PC-3 (cell line): ENCODE results near the gene FOXO4. TPM values are rescaled to one million over a fixed set of nuclear protein-coding genes. Genes with fewer than 3 reads are reported as not detected.

Experiments
- ATAC-seq: fragments of 200-7000 bp; cut with Tn5 transposase; 2 replicates; pipeline ENCODE4 v1.9.1; 2020; ENCODE audit warnings: mild to moderate bottlenecking, moderate library complexity
- BruUV-seq: library from RNA; stranded (reverse); fragments of 400-500 nt; replicated peaks from 2 replicates; lab custom pipeline; 2021; lab: Mats Ljungman, UMichigan
- CTCF ChIA-PET: fragments of 300-600 bp; sonication (Branson Sonifier 250); formaldehyde crosslinking; loops from one replicate; lab custom pipeline; 2022; ENCODE audit warnings: antibody characterized with exemption; lab: Charles Lee
- POLR2A ChIA-PET: fragments of 300-600 bp; sonication (Branson Sonifier 250); formaldehyde crosslinking; loops from one replicate; lab custom pipeline; 2022; ENCODE audit warnings: antibody characterized with exemption; ENCODE audit not compliant: unreplicated experiment; lab: Charles Lee
- DNase-seq: peaks from one replicate; pipeline ENCODE4 v3.0.0-alpha.2; 2015
- H2AFZ ChIP-seq: fragments of 300-600 bp; sonication (generic); 2 replicates; pipeline ENCODE4 v1.6.0; 2016; ENCODE audit warnings: antibody characterized with exemption, low read length
- H3F3A ChIP-seq: fragments of 300-600 bp; sonication (generic); one replicate; pipeline ENCODE4 v1.6.0; 2017; ENCODE audit warnings: antibody characterized with exemption, low read length, control low read depth, mild to moderate bottlenecking; ENCODE audit not compliant: unreplicated experiment
- H3K27ac ChIP-seq: fragments of 300-600 bp; sonication (generic); 2 replicates; pipeline ENCODE4 v1.5.1; 2016; ENCODE audit warnings: mild to moderate bottlenecking, low read length
- H3K27me3 ChIP-seq: fragments of 300-600 bp; sonication (generic); 2 replicates; pipeline ENCODE4 v1.6.1; 2016; ENCODE audit warnings: low read length, mixed read lengths
- H3K36me3 ChIP-seq: fragments of 300-600 bp; sonication (generic); 2 replicates; pipeline ENCODE4 v1.6.1; 2016; ENCODE audit warnings: low read depth, mixed run types, low read length, mixed read lengths
- H3K4me1 ChIP-seq: fragments of 300-600 bp; sonication (generic); 2 replicates; pipeline ENCODE4 v1.5.1; 2016; ENCODE audit warnings: low read length; ENCODE audit not compliant: insufficient read depth
- H3K4me2 ChIP-seq: fragments of 300-600 bp; sonication (generic); 2 replicates; pipeline ENCODE4 v1.6.0; 2016; ENCODE audit warnings: low read length
- H3K4me3 ChIP-seq: fragments of 300-600 bp; sonication (generic); 2 replicates; pipeline ENCODE4 v1.5.1; 2016; ENCODE audit warnings: mild to moderate bottlenecking, low read length, mixed read lengths
- H3K79me2 ChIP-seq: fragments of 300-600 bp; sonication (generic); 2 replicates; pipeline ENCODE4 v1.6.1; 2017; ENCODE audit warnings: low read length, mixed read lengths
- H3K9ac ChIP-seq: fragments of 300-600 bp; sonication (generic); 2 replicates; pipeline ENCODE4 v1.6.0; 2016; ENCODE audit warnings: mild to moderate bottlenecking, low read length
- H3K9me2 ChIP-seq: fragments of 300-600 bp; sonication (generic); replicated peaks from 2 replicates; pipeline ENCODE4 v1.6.1; 2016; ENCODE audit warnings: mixed run types, low read length, mixed read lengths
- H3K9me3 ChIP-seq: fragments of 300-600 bp; sonication (generic); 2 replicates; pipeline ENCODE4 v1.6.1; 2016; ENCODE audit warnings: low read length, mixed read lengths
- H4K20me1 ChIP-seq: fragments of 300-600 bp; sonication (generic); 2 replicates; pipeline ENCODE4 v1.6.1; 2016; ENCODE audit warnings: low read length, mixed read lengths
- EZH2 ChIP-seq: fragments of 300-600 bp; sonication (generic); IDR thresholded peaks from one replicate; pipeline ENCODE4 v1.6.1; 2017; ENCODE audit warnings: antibody characterized with exemption, mild to moderate bottlenecking, low read length; ENCODE audit not compliant: unreplicated experiment
- EZH2phosphoT487 ChIP-seq: fragments of 300-600 bp; sonication (generic); IDR thresholded peaks from 2 replicates; pipeline ENCODE4 v1.6.1; 2018; ENCODE audit warnings: mild to moderate bottlenecking, antibody characterized with exemption, low read length, borderline replicate concordance
- intact Hi-C: fragments of 100-400 bp; cut with micrococcal nuclease; formaldehyde crosslinking; loops from 2 replicates; pipeline ENCODE4 v1.9.0; 2023
- total RNA-seq: library from RNA; depleted of rRNA; stranded (reverse); fragments of >200 nt; gene quantifications from 2 replicates; pipeline ENCODE4 v1.2.3, GENCODE V29; 2014
- TF ChIP-seq, protein P1 (sequence below): fragments of 300-600 bp; sonication (generic); conservative IDR thresholded peaks from 2 replicates; pipeline ENCODE4 v1.5.1; 2017; ENCODE audit warnings: antibody characterized with exemption, low read depth, mild to moderate bottlenecking, low read length

Gene FOXO4
- total RNA-seq, 1 experiment from 2014 or later, result 5.1 TPM

DNA sequence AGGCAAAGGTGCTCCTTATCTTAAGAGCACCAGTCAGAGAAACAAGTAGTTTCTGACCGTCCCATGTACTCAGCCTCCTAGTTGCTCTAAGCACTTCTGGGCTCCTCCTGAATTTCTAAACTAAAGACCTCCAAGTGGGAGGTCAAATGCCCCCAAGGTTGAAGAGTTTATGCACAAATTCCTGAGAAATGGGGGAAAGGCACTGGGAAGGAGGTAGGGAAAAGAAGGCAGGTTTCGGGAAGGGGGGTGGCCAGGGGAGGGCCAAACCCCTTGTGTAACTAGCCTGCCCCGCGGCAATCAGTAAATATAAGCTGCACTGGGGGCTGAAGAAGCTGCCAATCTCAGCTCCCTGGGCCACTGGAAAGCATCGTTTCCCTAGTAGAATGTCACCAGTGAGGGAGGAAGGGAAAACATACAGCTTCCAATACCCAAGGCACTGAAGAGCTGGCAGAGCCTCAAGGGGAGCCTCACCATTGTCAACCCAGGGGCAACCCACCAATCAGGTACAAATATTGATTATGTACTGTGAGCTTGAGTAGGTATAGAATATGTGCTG lies 3.4 kb downstream of the FOXO4 start:
- no peak overlapping the region for H3K4me2 ChIP-seq
- no peaks in the 10 kb centered on the region for H3K9me3 ChIP-seq
- H3K36me3 ChIP-seq, result no peaks in the 10 kb centered on the region
- no peak overlapping the region for H3K4me3 ChIP-seq
- no peaks in the 10 kb centered on the region for H3K9me2 ChIP-seq
- CTCF ChIA-PET, result no interaction called here
- intact Hi-C loops, result loop anchor here (1.0 kb wide), 1 partner anchor 80 kb away; no protein-coding TSS in a partner anchor
- H3K27me3 ChIP-seq, result no peaks in the 10 kb centered on the region
- DNase-seq (no peak), ATAC-seq (no peak)
- no peaks in the 10 kb centered on the region for H4K20me1 ChIP-seq
- TF ChIP-seq EZH2, result no peak
- no peak for TF ChIP-seq EZH2phosphoT487
- H2AFZ ChIP-seq, result no peak overlapping the region
- POLR2A ChIA-PET, result no interaction called here
- no peaks in the 10 kb centered on the region for H3F3A ChIP-seq
- H3K79me2 ChIP-seq, result no peaks in the 10 kb centered on the region
- no peak overlapping the region for H3K9ac ChIP-seq
- no TSS peak for BruUV-seq
- no peak overlapping the region for H3K27ac ChIP-seq
- H3K4me1 ChIP-seq, result peaks cover 5% of the 10 kb centered on the region

DNA sequence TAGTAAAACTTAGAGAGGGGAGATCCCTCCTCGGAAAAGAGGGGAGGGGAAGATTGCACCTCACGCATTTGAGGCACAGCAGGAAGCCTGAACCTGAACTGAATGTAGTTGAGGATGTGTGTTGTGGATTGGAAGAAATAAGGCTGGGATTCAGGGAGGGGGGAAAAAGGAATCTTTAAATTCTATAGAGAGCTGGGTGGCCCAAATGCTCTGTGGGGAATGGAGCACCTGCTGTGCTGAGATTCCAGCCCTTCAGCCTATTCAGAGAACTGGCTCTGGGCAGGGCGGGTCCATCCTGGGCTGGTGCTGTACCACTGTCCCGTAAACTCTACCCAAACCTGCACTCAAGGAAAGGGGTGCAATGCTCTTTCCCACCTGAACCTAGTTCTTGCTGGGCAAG lies 4.1 kb downstream of the FOXO4 start:
- H4K20me1 ChIP-seq, result no peaks in the 10 kb centered on the region
- TF ChIP-seq EZH2 (no peak), EZH2phosphoT487 (no peak)
- TF ChIP-seq, protein P1, sequence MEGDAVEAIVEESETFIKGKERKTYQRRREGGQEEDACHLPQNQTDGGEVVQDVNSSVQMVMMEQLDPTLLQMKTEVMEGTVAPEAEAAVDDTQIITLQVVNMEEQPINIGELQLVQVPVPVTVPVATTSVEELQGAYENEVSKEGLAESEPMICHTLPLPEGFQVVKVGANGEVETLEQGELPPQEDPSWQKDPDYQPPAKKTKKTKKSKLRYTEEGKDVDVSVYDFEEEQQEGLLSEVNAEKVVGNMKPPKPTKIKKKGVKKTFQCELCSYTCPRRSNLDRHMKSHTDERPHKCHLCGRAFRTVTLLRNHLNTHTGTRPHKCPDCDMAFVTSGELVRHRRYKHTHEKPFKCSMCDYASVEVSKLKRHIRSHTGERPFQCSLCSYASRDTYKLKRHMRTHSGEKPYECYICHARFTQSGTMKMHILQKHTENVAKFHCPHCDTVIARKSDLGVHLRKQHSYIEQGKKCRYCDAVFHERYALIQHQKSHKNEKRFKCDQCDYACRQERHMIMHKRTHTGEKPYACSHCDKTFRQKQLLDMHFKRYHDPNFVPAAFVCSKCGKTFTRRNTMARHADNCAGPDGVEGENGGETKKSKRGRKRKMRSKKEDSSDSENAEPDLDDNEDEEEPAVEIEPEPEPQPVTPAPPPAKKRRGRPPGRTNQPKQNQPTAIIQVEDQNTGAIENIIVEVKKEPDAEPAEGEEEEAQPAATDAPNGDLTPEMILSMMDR, result no peak
- no peak overlapping the region for H3K4me3 ChIP-seq
- no peaks in the 10 kb centered on the region for H3K27me3 ChIP-seq
- intact Hi-C loops, result no loop called here
- H3K9me2 ChIP-seq, result no peaks in the 10 kb centered on the region
- no peak overlapping the region for H3K9ac ChIP-seq
- DNase-seq (no peak), ATAC-seq (no peak)
- no peaks in the 10 kb centered on the region for H3F3A ChIP-seq
- CTCF ChIA-PET, result no interaction called here
- H3K79me2 ChIP-seq, result no peaks in the 10 kb centered on the region
- BruUV-seq, result no TSS peak
- POLR2A ChIA-PET, result no interaction called here
- no peaks in the 10 kb centered on the region for H3K36me3 ChIP-seq
- no peak overlapping the region for H3K4me2 ChIP-seq
- no peak overlapping the region for H3K27ac ChIP-seq
- H2AFZ ChIP-seq, result no peak overlapping the region
- no peaks in the 10 kb centered on the region for H3K9me3 ChIP-seq
- H3K4me1 ChIP-seq, result peaks cover 5% of the 10 kb centered on the region

DNA sequence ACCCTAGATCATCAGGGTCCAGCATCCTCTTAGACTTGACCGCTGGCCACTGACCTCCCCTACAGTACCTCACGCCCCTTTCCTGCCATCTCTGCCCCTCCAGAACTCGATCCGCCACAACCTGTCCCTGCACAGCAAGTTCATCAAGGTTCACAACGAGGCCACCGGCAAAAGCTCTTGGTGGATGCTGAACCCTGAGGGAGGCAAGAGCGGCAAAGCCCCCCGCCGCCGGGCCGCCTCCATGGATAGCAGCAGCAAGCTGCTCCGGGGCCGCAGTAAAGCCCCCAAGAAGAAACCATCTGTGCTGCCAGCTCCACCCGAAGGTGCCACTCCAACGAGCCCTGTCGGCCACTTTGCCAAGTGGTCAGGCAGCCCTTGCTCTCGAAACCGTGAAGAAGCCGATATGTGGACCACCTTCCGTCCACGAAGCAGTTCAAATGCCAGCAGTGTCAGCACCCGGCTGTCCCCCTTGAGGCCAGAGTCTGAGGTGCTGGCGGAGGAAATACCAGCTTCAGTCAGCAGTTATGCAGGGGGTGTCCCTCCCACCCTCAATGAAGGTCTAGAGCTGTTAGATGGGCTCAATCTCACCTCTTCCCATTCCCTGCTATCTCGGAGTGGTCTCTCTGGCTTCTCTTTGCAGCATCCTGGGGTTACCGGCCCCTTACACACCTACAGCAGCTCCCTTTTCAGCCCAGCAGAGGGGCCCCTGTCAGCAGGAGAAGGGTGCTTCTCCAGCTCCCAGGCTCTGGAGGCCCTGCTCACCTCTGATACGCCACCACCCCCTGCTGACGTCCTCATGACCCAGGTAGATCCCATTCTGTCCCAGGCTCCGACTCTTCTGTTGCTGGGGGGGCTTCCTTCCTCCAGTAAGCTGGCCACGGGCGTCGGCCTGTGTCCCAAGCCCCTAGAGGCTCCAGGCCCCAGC lies 5.2 kb downstream of the FOXO4 start:
- Histone ChIP-seq H3K9me3 (no peaks in the 10 kb centered on the region), H3K4me2 (no peak overlapping the region), H3K4me3 (no peak overlapping the region), H4K20me1 (no peaks in the 10 kb centered on the region), H3K9ac (no peak overlapping the region), H3K4me1 (no peaks in the 10 kb centered on the region; the same call in 1 of the 2 replicates), H3K27me3 (no peaks in the 10 kb centered on the region), H3K27ac (no peak overlapping the region), H2AFZ (no peak overlapping the region), H3K9me2 (no peaks in the 10 kb centered on the region), H3K36me3 (no peaks in the 10 kb centered on the region), H3F3A (no peaks in the 10 kb centered on the region), H3K79me2 (no peaks in the 10 kb centered on the region)
- intact Hi-C loops, result no loop called here
- no peak for TF ChIP-seq EZH2phosphoT487
- ChIA-PET POLR2A (no interaction called here), CTCF (no interaction called here)
- DNase-seq (no peak), ATAC-seq (no peak)
- BruUV-seq, result no TSS peak
